Colonic mucosa (tissue), 4 donors: ENCODE data around the gene R3HCC1L. TPM values are rescaled to one million over a fixed set of nuclear protein-coding genes. Genes with fewer than 3 reads are reported as not detected.
A peak's percentile ranks its signal among the peaks of the same experiment; 100 is the strongest.
"Not testable (repeated sequence)": the region's sequence is repeated elsewhere in the genome, so short reads cannot be mapped to it uniquely, and the experiment has no call there.

Experiments used
- DNase-seq: peaks from one replicate; pipeline ENCODE4 v3.0.0-alpha.2; 2020
- H3K27ac ChIP-seq: fragments of 200-600 bp; one replicate; pipeline ENCODE4 v1.8.0; 2021
- H3K27me3 ChIP-seq: fragments of 200-600 bp; one replicate; pipeline ENCODE4 v1.8.0; 2021
- H3K36me3 ChIP-seq: fragments of 200-600 bp; one replicate; pipeline ENCODE4 v1.8.0; 2021
- H3K4me1 ChIP-seq: fragments of 200-600 bp; one replicate; pipeline ENCODE4 v1.8.0; 2021; ENCODE audit warnings: mild to moderate bottlenecking
- H3K4me3 ChIP-seq: fragments of 200-600 bp; one replicate; pipeline ENCODE4 v1.8.0; 2021
- H3K9ac ChIP-seq, 2 donors: one replicate each; pipeline ENCODE4 v1.7.0; 2013; ENCODE audit warnings: control low read depth in 2 of 2, low read depth in 2 of 2, low read length in 2 of 2
- H3K9me3 ChIP-seq: fragments of 200-600 bp; one replicate; pipeline ENCODE4 v1.8.0; 2021
- CTCF ChIP-seq: fragments of 200-600 bp; IDR thresholded peaks from one replicate; pipeline ENCODE4 v1.8.0; 2022; ENCODE audit warnings: antibody characterized with exemption, mild to moderate bottlenecking
- intact Hi-C: fragments of 100-400 bp; cut with DNase I; formaldehyde crosslinking; loops from one replicate; pipeline ENCODE4 v1.14.1; 2022
- total RNA-seq, 2 donors: library from RNA; stranded (reverse); fragmentation: NEBNext Ultra II Directional in 1 of 2; extraction: Animal tissue kit (Norgen Biotek cat#: 25700) in 1 of 2; gene quantifications; one replicate each; pipeline ENCODE4 v1.2.1, GENCODE V29; 2021
- donor health status: healthy.
- donor health status: DM: no; HTN: no; CAD: no.
- donor health status: DM: no; HTN: no; CAD: no.

Gene R3HCC1L
- total RNA-seq, 2 donors from 2014 or later, result 16.7 to 16.8 TPM

DNA sequence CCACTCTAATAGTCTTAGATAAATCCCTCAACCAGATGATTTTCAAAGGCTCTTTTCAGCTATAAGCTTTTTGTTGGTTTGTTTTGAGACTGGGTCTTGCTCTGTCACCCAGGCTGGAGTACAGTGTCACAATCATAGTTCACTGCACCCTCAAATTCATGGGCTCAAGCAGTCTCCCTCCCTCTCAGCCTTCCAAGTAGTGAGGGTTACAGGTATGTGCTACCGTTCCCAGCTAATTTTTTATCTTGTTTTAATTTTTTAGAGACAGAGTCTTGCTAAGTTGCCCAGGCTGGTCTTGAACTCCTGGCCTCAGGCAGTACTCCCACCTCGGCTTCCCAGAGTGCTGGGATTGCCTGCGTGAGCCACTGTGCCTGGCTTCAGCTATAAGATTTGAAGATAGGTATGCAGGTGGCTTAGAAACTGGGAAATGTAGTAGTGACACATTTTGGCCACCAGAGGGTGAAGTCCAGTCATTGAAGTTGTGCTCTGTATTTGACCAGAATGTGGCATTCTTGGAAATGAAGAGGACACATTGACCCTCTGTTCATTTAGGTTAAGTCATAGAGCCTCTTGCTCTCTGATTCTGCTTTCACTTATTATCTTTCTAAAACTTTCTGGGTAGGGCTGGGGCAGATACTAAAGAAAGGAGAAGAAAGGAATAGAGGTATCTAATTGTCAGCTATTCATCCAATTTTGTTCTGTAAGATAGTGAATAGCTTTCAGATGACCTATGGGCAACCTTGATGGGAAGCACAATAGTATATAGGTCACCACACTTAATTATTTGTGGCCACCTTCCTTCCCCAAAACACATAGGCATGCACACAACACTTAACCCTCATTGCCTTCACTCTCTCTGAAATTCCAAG lies 36.0 kb downstream of the R3HCC1L start:
- H3K9me3 ChIP-seq, result no peaks in the 10 kb centered on the region
- intact Hi-C loops, result loop anchor here (5.0 kb wide), 1 partner anchor 142 kb away; no protein-coding TSS in a partner anchor
- H3K4me3 ChIP-seq, result no peak overlapping the region
- H3K36me3 ChIP-seq, result no peaks in the 10 kb centered on the region
- no peak overlapping the region for H3K9ac ChIP-seq
- DNase-seq, result peak; percentile 51
- no peaks in the 10 kb centered on the region for H3K27me3 ChIP-seq
- H3K4me1 ChIP-seq, result no peaks in the 10 kb centered on the region
- no peak overlapping the region for H3K27ac ChIP-seq
- TF ChIP-seq CTCF, result peak; percentile 63

- Histone ChIP-seq H3K9me3 (no peaks in the 10 kb centered on the region), H3K4me3 (no peak overlapping the region), H3K36me3 (no peaks in the 10 kb centered on the region), H3K27me3 (no peaks in the 10 kb centered on the region), H3K9ac (no peak overlapping the region), H3K27ac (no peak overlapping the region), H3K4me1 (no peaks in the 10 kb centered on the region)
- TF ChIP-seq CTCF, result no peak
- DNase-seq, result no peak
- intact Hi-C loops, result loop anchor here (5.0 kb wide), 1 partner anchor 140 kb away; no protein-coding TSS in a partner anchor
These were observed 37.6 kb downstream of the R3HCC1L start for GRCh38 chr10:98172073-98172472.

DNA sequence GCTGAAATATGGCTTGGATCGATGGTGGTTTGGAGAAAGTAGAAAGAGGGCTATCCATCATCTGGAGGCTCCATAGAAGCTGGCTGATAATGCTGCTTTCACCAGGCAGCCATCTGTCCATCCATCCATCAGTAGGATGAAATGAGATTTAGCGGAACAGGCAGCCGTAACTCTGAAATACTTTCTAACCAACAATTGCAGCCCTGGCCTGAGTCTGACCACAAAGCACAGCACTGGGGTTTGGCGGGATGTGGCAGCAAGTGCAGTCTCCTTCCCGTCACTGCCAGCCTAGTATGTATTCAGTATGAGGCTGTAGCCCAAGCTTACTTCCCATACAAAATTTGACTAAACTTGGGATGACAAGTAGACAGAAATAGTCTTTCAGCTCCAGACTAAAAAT lies 38.0 kb downstream of the R3HCC1L start:
- Histone ChIP-seq H3K36me3 (no peaks in the 10 kb centered on the region), H3K27ac (no peak overlapping the region), H3K9ac (no peak overlapping the region), H3K9me3 (no peaks in the 10 kb centered on the region), H3K4me3 (no peak overlapping the region), H3K4me1 (no peaks in the 10 kb centered on the region), H3K27me3 (no peaks in the 10 kb centered on the region)
- TF ChIP-seq CTCF, result no peak
- intact Hi-C loops, result loop anchor here (5.0 kb wide), 1 partner anchor 140 kb away; no protein-coding TSS in a partner anchor
- no peak for DNase-seq

DNA sequence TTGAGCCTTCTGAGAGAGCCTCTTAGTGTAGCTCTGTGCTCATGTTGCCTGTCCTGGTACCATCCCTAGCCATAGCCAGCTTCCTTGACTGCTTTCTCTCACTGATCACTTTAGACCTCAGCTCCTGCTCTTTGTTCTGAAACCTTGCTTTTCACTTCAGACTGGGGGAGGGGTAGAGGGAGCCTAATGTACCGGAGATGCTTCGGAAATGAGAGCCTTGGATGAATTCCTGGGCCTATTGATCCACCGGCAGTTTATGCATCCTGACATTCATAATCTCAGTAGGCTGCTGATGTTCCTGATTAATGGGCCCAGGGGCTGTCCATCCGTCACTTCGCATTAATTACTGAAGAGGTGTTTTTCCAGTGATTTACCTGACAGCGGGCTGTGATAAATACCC lies 38.8 kb downstream of the R3HCC1L start:
- no peaks in the 10 kb centered on the region for H3K9me3 ChIP-seq
- H3K9ac ChIP-seq, result no peak overlapping the region
- TF ChIP-seq CTCF, result no peak
- intact Hi-C loops, result loop anchor here (5.0 kb wide), 1 partner anchor 139 kb away; no protein-coding TSS in a partner anchor
- H3K27me3 ChIP-seq, result no peaks in the 10 kb centered on the region
- no peak overlapping the region for H3K4me3 ChIP-seq
- no peak for DNase-seq
- H3K36me3 ChIP-seq, result no peaks in the 10 kb centered on the region
- no peaks in the 10 kb centered on the region for H3K4me1 ChIP-seq
- H3K27ac ChIP-seq, result no peak overlapping the region

DNA sequence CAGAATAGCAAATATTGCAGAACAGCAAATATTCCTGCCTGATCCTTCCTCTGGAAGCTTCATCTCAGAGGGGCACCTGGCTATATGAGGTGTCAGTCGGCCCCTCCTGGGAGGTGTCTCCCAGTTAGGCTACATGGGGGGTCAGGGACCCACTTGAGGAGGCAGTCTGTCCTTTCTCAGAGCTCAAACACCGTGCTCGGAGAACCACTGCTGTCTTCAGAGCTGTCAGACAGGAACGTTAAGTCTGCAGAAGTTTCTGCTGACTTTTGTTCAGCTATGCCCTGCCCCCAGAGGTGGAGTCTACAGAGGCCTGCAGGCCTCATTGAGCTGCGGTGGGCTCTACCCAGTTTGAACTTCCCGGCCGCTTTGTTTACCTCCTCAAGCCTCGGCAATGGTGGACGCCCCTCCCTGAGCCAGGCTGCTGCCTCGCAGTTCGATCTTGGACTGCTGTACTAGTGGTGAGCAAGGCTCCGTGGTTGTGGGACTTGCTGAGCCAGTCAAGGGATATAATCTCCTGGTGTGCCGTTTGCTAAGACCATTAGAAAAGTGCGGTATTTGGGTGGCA lies 48.0 kb downstream of the R3HCC1L start:
- H3K4me1 ChIP-seq, H3K27me3 ChIP-seq, H3K9me3 ChIP-seq, H3K27ac ChIP-seq, DNase-seq, H3K9ac ChIP-seq, intact Hi-C loops, H3K4me3 ChIP-seq, H3K36me3 ChIP-seq: not testable (repeated sequence)

- Histone ChIP-seq H3K36me3 (no peaks in the 10 kb centered on the region), H3K4me3 (no peak overlapping the region), H3K27me3 (no peaks in the 10 kb centered on the region), H3K4me1 (no peaks in the 10 kb centered on the region), H3K27ac (no peak overlapping the region), H3K9ac (no peak overlapping the region), H3K9me3 (no peaks in the 10 kb centered on the region)
- no peak for TF ChIP-seq CTCF
- DNase-seq, result no peak
- intact Hi-C loops, result no loop called here
These were observed 52.2 kb downstream of the R3HCC1L start for GRCh38 chr10:98186681-98187080.

GRCh38 chr10:98190773-98191172 lies 56.3 kb downstream of the R3HCC1L start:
- H3K27me3 ChIP-seq, H3K9ac ChIP-seq, H3K4me1 ChIP-seq, intact Hi-C loops, H3K4me3 ChIP-seq, H3K9me3 ChIP-seq, H3K36me3 ChIP-seq, DNase-seq, H3K27ac ChIP-seq: not testable (repeated sequence)
